ENCODE measurements around the gene TEC.
A peak's percentile ranks its signal among the peaks of the same experiment; 100 is the strongest.

The TEC gene

DNA sequence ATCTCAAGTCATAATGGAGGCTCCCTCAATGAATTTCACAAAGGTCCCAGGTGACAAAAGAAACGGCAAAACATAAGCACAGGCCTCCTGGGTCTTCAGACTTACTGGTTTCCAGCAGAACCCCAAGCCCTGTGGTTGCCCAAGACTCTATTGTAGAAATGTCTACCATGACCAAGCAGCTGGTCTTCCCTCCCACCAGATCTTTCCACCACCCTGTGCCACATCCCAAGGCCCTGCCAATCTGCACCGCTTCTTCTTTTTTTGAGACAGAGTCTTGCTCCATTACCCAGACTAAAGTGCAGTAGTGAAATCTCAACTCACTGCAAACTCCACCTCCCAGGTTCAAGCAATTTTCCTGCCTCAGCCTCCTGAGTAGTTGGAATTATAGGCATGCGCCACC is 112.4 kb downstream of the TEC start:
- Mint-ChIP-seq H3K9me3 (peaks cover 6% of the 10 kb centered on the region), H3K27me3 (no peaks in the 10 kb centered on the region), H3K4me3 (no peak overlapping the region), H3K36me3 (ENCODE audit: insufficient read depth) (peaks cover 2% of the 10 kb centered on the region), H3K27ac (ENCODE audit: low read depth) (no peak overlapping the region), H3K4me1 (no peaks in the 10 kb centered on the region)
- DNase-seq (ENCODE audit: low spot score in 2 of 2), result no peak
- ATAC-seq (replicated peaks; ENCODE audit: extremely low read depth, poor library complexity, severe bottlenecking), result no peak

DNA sequence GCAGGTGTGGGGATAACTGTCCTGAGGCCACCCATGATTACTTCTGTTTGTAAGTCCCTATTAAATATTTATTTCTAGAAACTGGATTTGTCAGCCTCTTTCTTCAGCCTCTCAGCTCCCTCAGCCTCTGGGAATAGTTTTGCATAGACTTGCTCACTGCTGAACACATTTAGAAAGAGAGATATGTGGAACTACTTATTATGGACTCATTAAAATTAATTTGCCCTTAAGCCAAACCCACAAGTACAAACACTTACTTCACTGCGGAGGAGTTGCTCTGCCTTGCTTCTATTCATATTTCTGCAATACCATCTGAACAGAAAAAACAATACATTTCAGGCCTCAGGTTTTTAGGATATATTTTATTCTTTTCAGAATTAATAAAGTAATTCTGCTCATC is 113.2 kb downstream of the TEC start:
- Mint-ChIP-seq H3K36me3 (ENCODE audit: insufficient read depth) (peaks cover 2% of the 10 kb centered on the region), H3K27me3 (no peaks in the 10 kb centered on the region), H3K4me3 (no peak overlapping the region), H3K27ac (ENCODE audit: low read depth) (no peak overlapping the region), H3K4me1 (no peaks in the 10 kb centered on the region), H3K9me3 (peaks cover 6% of the 10 kb centered on the region)
- ATAC-seq (replicated peaks; ENCODE audit: extremely low read depth, poor library complexity, severe bottlenecking), result no peak
- no peak for DNase-seq (ENCODE audit: low spot score in 2 of 2)

DNA sequence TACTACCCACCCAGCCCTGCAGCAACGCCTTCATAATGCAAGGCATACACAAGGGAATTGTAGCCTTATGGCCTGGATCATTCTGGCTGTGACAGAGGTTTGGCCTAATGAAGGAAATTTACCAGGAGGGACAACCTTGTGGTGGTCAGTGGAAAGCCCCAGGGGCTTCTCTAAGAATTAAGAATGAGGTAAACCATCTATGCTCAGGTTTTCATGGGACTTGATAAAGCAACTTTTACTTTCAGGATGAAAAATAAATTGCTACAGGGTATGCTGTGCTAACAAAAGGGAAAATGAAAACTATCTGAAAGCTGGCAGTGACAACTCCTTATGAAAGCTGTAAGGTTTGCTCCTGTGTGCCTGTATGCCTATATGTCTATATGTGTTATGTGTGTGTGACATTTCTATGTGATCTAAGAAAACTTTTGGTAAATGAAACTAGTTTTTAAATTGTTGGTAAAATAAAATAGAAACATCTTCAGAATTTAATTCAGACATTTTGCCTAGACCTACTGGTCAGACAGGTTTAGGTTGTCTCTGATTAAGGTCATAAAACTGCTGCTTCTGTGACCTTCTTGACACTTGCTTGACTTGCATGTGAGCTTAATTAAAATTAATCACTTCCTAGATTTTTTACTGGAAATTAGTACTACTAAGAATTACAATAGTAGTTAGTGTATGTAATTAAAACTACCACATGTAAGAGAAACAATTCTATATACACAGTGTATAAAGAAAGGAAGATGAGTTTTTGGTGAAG is 115.7 kb downstream of the TEC start:
- no peak for ATAC-seq (replicated peaks; ENCODE audit: extremely low read depth, poor library complexity, severe bottlenecking)
- Mint-ChIP-seq H3K4me3 (no peak overlapping the region), H3K9me3 (peaks cover 6% of the 10 kb centered on the region), H3K27me3 (no peaks in the 10 kb centered on the region), H3K36me3 (ENCODE audit: insufficient read depth) (peaks cover 1% of the 10 kb centered on the region), H3K27ac (ENCODE audit: low read depth) (no peak overlapping the region), H3K4me1 (no peaks in the 10 kb centered on the region)
- no peak for DNase-seq (ENCODE audit: low spot score in 2 of 2)

DNA sequence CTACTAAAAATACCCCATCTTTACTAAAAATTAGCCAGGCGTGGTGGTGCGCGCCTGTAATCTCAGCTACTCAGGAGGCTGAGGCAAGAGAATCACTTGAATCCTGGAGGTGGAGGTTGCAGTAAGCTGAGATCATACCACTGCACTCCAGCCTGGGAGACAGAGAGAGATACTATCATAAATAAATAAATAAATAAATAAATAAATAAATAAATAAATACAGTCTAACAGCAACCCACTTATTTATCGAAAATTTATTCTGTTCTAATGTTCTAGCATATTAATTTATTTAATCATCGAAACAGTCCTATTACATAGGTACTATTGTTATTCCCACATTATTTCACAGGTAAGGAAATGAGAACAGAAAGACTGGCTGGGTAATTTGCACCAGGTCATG is 117.4 kb downstream of the TEC start:
- Mint-ChIP-seq H3K36me3 (ENCODE audit: insufficient read depth) (peaks cover 1% of the 10 kb centered on the region), H3K4me1 (no peaks in the 10 kb centered on the region), H3K4me3 (no peak overlapping the region), H3K27me3 (no peaks in the 10 kb centered on the region), H3K27ac (ENCODE audit: low read depth) (no peak overlapping the region), H3K9me3 (peaks cover 6% of the 10 kb centered on the region)
- ATAC-seq (replicated peaks; ENCODE audit: extremely low read depth, poor library complexity, severe bottlenecking) (no peak), DNase-seq (ENCODE audit: low spot score in 2 of 2) (no peak)

DNA sequence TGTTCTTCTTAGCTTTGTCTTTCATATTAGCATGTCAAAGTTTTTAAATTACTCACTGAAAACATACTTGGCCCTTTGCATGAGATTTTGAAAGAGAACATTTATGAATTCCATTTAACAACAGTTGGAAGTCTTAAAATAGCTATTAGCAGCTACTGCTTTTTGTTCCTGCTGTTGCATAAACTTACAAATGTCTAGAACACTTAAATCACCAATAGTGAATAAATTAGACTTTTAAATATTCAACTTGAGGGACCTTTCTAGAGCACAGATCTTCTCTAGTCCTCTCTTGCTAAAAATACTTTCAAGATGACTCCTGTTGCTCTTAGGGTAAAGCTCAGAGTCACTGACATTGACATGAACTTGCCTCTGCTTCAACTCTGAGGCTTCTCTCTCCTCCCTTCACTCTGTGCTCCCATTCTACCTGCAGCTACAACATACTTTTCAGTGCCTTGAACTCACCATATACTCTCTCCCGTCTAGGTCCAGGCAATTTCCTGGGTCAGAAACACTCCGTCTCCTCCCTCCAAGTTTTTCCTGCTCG is 119.7 kb downstream of the TEC start:
- Mint-ChIP-seq H3K36me3 (ENCODE audit: insufficient read depth) (peaks cover 1% of the 10 kb centered on the region), H3K9me3 (peaks cover 6% of the 10 kb centered on the region), H3K4me1 (no peaks in the 10 kb centered on the region), H3K27ac (ENCODE audit: low read depth) (no peak overlapping the region), H3K27me3 (no peaks in the 10 kb centered on the region), H3K4me3 (no peak overlapping the region)
- no peak for DNase-seq (ENCODE audit: low spot score in 2 of 2)
- no peak for ATAC-seq (replicated peaks; ENCODE audit: extremely low read depth, poor library complexity, severe bottlenecking)

DNA sequence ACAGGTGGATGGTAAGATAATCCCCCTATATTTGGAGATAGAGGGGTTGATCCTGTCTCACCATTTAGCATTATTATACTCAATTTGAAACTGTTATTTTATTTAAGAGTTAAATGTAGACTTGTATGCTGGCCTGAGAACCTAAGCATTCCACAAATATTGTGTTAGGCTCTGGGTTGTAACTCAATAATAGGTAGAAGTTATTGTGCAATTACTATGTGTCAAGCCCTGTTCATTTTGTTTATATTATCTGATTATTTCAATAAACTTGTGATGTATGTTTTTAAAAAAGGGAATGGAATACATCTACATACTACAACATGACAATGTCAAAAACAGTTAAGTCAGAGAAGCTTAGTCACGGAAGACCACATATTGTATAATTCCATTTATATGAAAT is 122.0 kb downstream of the TEC start:
- no peaks in the 10 kb centered on the region for H3K27me3 Mint-ChIP-seq
- H3K4me3 Mint-ChIP-seq, result no peak overlapping the region
- peaks cover 3% of the 10 kb centered on the region for H3K36me3 Mint-ChIP-seq (ENCODE audit: insufficient read depth)
- no peak overlapping the region for H3K27ac Mint-ChIP-seq (ENCODE audit: low read depth)
- no peaks in the 10 kb centered on the region for H3K9me3 Mint-ChIP-seq
- DNase-seq (ENCODE audit: low spot score in 2 of 2), result no peak
- no peak for ATAC-seq (replicated peaks; ENCODE audit: extremely low read depth, poor library complexity, severe bottlenecking)
- H3K4me1 Mint-ChIP-seq, result no peaks in the 10 kb centered on the region

DNA sequence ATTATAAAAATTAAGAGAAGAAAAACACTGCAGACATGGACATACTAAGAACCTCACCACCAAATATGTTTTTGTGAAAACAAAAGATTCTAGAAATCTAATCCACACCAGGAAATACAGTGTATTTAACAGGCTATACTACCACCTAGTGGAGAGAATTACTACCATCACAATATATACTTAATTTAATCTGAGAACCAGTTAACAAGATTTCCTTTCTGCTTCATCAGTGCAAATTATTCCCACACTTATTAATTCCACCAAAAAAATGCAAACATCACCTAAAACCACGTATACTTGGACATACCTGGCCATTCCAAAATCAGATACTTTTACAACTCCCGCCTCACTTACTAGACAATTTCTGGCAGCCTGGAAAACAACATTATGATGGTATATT is 128.6 kb downstream of the TEC start:
- Mint-ChIP-seq H3K9me3 (no peaks in the 10 kb centered on the region), H3K4me1 (peaks cover 47% of the 10 kb centered on the region), H3K36me3 (ENCODE audit: insufficient read depth) (peaks cover 10% of the 10 kb centered on the region), H3K27me3 (no peaks in the 10 kb centered on the region), H3K27ac (ENCODE audit: low read depth) (no peak overlapping the region), H3K4me3 (no peak overlapping the region)
- ATAC-seq (replicated peaks; ENCODE audit: extremely low read depth, poor library complexity, severe bottlenecking), result no peak
- DNase-seq (ENCODE audit: low spot score in 2 of 2), result no peak

DNA sequence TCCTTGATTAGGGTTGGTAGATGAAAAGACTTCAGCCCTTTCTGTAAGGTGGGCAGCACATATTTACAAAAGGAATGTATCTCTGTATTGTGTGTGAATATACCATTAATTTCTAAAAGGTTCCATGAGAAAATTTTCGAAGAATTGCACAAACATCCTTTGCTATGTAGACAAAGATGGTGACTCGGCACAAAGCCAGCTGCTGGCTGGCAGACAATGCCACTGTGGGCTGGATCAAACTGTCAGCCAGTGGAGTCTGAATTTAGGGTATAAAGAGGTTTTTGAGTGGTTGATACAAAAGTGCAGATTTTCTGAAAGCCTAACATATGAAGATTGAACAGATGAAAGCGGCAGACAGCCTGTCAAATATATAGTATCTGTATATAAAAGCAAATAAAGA is 129.9 kb downstream of the TEC start:
- DNase-seq (ENCODE audit: low spot score in 2 of 2), result no peak
- Mint-ChIP-seq H3K27ac (ENCODE audit: low read depth) (peak overlapping the region; percentile 41), H3K4me1 (peaks cover 57% of the 10 kb centered on the region), H3K36me3 (ENCODE audit: insufficient read depth) (peaks cover 10% of the 10 kb centered on the region), H3K27me3 (no peaks in the 10 kb centered on the region), H3K4me3 (no peak overlapping the region), H3K9me3 (no peaks in the 10 kb centered on the region)
- no peak for ATAC-seq (replicated peaks; ENCODE audit: extremely low read depth, poor library complexity, severe bottlenecking)

DNA sequence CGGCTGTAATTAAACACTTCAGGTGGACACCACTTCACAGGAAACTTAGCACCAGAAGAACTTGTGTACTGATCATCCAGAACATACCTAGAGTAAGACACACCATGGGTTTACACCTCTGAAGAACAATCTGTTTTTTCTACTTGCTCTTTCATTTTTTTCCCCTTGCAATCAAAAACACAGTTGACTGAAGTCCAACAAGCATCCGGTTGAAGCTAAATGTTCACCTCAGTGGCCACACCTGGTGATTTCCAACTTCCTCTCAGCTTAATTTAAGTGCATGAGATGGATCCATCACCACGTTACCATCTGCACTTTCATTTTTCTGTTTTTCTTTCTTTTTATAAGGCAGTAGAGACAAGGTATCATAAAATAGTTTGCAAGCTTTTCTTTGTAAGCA is 130.7 kb downstream of the TEC start:
- Mint-ChIP-seq H3K4me3 (peak overlapping the region; percentile 56), H3K4me1 (peaks cover 63% of the 10 kb centered on the region), H3K36me3 (ENCODE audit: insufficient read depth) (peaks cover 10% of the 10 kb centered on the region), H3K27me3 (no peaks in the 10 kb centered on the region), H3K9me3 (no peaks in the 10 kb centered on the region), H3K27ac (ENCODE audit: low read depth) (peak overlapping the region; percentile 41)
- DNase-seq (ENCODE audit: low spot score in 2 of 2) (no peak), ATAC-seq (replicated peaks; ENCODE audit: extremely low read depth, poor library complexity, severe bottlenecking) (peak; percentile 55)

DNA sequence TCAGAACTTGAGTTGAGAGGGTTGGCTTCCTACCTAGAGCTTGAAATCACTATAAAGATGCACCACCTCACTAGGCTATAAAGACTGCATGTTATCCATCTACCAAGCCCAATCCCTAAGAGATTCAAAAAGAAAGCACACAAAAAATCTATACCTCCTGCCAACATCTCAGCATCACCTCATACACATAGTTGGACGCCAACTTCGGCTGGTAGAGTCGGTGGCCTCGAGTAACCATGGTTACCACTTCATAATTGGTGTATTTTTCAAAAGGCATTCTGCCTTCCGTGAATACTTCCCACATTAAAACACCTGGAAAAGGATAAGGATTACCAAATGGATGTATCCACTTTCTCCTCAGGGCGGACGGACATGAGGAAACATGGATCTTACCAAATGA is 131.1 kb downstream of the TEC start:
- Mint-ChIP-seq H3K36me3 (ENCODE audit: insufficient read depth) (peaks cover 10% of the 10 kb centered on the region), H3K4me3 (peak overlapping the region; percentile 56), H3K4me1 (peaks cover 64% of the 10 kb centered on the region), H3K9me3 (no peaks in the 10 kb centered on the region), H3K27ac (ENCODE audit: low read depth) (peak overlapping the region; percentile 41), H3K27me3 (no peaks in the 10 kb centered on the region)
- ATAC-seq (replicated peaks; ENCODE audit: extremely low read depth, poor library complexity, severe bottlenecking) (no peak), DNase-seq (ENCODE audit: low spot score in 2 of 2) (no peak)

DNA sequence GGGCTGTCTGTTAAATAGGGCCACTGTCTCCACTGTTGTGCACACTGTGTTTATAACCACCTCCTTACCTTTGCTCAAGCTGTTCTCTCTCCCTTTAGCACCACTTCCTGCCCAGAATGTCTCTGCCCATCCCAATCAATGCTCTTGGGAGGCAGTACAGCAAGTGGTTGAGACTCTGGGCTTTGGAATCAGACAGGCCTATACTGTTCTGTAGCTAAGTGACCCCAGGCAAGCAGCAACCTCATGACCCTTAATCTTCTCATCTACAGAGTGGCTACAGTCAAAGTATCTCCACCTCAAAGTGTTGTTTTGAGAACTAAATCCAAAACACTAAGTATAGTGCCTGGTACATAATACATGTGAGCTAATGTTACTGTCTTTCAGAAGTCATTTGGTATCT is 131.8 kb downstream of the TEC start:
- DNase-seq (ENCODE audit: low spot score in 2 of 2), result no peak
- peak overlapping the region; percentile 52 for H3K4me3 Mint-ChIP-seq
- H3K9me3 Mint-ChIP-seq, result no peaks in the 10 kb centered on the region
- H3K27me3 Mint-ChIP-seq, result no peaks in the 10 kb centered on the region
- ATAC-seq (replicated peaks; ENCODE audit: extremely low read depth, poor library complexity, severe bottlenecking), result no peak
- H3K4me1 Mint-ChIP-seq, result peaks cover 64% of the 10 kb centered on the region
- H3K27ac Mint-ChIP-seq (ENCODE audit: low read depth), result peak overlapping the region; percentile 69
- peaks cover 8% of the 10 kb centered on the region for H3K36me3 Mint-ChIP-seq (ENCODE audit: insufficient read depth)

DNA sequence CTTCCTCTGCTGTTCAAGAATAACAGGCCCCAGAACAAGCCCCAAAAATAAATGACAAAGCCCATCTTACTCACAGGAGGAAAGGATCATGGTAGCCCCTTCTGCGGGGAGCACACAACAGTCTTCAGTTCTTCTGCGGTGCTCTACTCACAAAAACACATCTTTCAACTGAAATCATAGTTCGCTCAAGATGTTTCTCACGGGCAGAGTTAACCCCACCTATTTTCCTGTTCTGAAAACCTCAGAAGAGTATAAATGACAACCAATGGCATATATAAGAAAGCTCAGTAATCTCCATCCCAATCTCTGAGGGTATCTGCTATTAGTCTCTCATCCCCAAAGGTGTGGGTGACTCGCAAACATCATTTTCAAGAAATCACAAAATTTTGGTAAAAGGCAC is 135.6 kb downstream of the TEC start, which contains the start of gene TXK:
TSS of gene TXK (minus strand) at position 170 of the 400 bp plus-strand sequence. CDS start at position 90, 80 bp downstream.
- peaks cover 51% of the 10 kb centered on the region for H3K4me1 Mint-ChIP-seq
- H3K9me3 Mint-ChIP-seq, result no peaks in the 10 kb centered on the region
- DNase-seq (ENCODE audit: low spot score in 2 of 2) (no peak), ATAC-seq (replicated peaks; ENCODE audit: extremely low read depth, poor library complexity, severe bottlenecking) (no peak)
- H3K27me3 Mint-ChIP-seq, result no peaks in the 10 kb centered on the region
- peaks cover 8% of the 10 kb centered on the region for H3K36me3 Mint-ChIP-seq (ENCODE audit: insufficient read depth)
- peak within 1 kb of the TSS; percentile 75 for H3K27ac Mint-ChIP-seq (ENCODE audit: low read depth)
- H3K4me3 Mint-ChIP-seq, result peak within 1 kb of the TSS; percentile 78

DNA sequence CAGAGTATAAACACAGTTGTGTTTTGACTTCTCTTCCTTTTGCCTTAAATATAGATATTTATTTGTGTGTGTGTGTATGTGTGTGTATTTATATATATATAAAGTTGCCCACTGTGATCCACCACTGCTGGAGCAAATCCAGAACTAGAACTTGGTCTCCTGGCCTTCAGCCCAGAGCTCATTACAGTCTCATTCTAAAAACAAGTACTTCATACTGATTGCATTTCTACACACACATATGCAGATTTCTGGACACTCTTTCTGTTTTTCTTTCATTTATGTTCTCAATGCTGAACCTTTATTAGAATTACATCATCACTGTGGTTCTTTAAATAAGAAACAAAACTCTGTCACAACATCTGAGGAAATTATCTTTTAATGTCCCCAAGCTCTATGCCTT is 136.0 kb downstream of the TEC start:
- peak overlapping the region; percentile 78 for H3K4me3 Mint-ChIP-seq
- no peak for ATAC-seq (replicated peaks; ENCODE audit: extremely low read depth, poor library complexity, severe bottlenecking)

More for the DNA sequence above, 136.0 kb downstream of the TEC start:
- Mint-ChIP-seq H3K27me3 (no peaks in the 10 kb centered on the region), H3K36me3 (ENCODE audit: insufficient read depth) (peaks cover 9% of the 10 kb centered on the region), H3K9me3 (no peaks in the 10 kb centered on the region), H3K27ac (ENCODE audit: low read depth) (peak overlapping the region; percentile 75), H3K4me1 (peaks cover 50% of the 10 kb centered on the region)
- no peak for DNase-seq (ENCODE audit: low spot score in 2 of 2)
